GM21528 (cell line): ENCODE measurements around the gene FAM240B.

Experiments used
- ATAC-seq: cut with Tn5 transposase; IDR thresholded peaks from one replicate; pipeline ENCODE4 v1.9.1; 2021; ENCODE audit warnings: mild to moderate bottlenecking, moderate library complexity; ENCODE audit not compliant: unreplicated experiment, low FRiP score

Gene FAM240B

DNA sequence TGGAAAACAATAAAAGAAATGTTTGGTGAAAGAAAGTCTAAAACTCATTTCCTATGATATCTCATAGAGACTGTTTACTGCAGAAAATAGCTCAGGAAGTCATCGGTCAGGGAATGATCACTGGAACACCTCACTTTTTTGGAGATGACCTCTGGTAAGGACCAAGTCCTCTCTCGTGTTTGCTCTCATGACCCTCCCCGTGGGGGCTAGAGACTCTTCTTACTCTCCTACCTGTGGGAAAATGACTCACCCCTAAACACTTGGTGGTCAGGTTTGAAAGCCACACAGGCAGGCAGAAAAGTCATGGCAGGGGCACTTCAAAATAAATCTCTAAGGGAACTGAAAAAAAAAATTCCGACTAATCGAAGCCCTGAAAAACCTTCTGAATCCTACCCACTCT is 48.2 kb downstream of the FAM240B start:
- peak; percentile 48 for ATAC-seq

DNA sequence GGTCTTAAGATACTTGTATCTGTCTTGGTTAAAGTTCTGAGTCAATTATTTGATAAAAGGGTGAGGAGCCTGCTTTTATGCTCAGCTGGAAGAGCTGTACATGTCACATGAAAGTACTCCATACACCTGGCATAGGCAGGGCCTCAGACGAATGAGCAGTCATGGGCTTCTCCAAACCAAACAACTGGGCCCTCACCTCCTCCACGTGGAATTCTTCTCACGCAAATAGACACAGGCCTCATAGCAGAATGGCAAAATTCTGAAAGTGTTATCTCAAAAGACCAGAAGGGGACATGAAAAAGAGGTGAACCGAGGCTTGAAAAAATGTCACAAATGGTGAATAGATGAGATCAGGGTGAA is 48.6 kb downstream of the FAM240B start:
- peak; percentile 3 for ATAC-seq

DNA sequence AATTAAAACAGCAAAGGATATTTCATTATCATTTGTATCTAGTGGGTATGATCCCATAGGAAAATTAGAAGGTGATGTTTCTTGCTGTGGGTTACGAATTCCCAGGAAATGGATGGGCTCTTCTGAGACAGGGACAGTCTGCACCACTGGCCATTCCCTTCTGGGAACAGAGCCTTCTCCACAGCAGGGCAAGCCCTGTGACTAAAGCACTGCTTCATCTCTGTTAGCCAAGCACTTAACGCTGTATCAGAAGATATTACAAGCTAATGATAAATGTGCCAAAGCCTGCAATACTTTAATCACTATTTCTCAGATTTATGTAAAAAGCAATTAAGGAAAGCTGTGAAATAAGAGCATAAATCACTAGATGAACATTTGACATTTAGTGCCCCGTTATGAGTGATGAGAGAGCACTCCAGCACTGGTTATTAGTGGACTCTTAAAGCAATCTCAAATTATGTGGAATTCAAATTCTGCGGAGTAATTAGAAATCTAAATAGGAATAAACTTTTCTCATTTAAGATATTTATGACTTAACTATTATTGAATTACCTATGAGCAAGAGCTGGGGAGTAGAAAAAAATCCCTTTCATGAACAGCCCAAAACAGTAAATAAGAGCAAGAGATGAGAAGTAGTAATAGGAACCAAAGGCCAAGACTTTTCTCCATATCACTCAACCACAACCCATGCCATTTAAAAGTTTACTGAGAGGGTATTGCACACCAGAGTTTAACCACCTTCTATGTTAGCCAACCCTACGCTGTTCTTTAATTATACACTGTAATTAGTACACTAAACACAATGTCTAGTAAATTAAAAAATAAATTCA is 49.2 kb downstream of the FAM240B start:
- no peak for ATAC-seq

DNA sequence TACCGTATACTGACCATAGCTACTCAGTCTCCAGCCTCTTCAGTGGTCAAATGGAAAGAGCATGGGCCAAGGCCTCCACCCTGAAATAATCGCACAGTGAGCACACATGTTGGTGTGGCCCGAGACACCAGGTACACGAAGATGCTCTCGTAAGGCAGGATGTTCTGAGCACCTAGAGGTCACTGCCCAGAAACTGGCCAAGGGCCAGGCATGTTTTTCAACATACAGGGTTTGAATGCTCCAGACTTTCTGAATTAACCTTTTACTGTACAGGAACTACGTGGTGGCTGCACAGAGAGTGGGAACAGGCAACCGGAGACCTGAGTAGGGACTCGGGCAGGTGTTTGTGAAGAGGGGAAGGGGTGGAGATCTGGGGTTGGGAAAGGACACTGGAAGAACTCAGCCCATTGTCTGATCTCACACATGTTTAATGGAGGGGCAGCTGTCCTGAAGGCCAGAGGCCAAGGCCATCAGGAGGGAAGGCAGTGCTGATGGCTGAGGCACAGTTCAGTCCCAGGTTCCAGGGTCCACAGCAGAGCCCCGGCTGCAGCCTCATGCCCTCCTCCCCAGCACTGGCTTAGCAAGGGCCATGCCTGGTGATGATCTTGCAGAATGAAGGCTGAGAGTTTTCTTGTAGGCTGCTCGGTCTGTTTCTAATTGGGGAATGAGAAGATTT is 51.0 kb downstream of the FAM240B start:
- no peak for ATAC-seq

DNA sequence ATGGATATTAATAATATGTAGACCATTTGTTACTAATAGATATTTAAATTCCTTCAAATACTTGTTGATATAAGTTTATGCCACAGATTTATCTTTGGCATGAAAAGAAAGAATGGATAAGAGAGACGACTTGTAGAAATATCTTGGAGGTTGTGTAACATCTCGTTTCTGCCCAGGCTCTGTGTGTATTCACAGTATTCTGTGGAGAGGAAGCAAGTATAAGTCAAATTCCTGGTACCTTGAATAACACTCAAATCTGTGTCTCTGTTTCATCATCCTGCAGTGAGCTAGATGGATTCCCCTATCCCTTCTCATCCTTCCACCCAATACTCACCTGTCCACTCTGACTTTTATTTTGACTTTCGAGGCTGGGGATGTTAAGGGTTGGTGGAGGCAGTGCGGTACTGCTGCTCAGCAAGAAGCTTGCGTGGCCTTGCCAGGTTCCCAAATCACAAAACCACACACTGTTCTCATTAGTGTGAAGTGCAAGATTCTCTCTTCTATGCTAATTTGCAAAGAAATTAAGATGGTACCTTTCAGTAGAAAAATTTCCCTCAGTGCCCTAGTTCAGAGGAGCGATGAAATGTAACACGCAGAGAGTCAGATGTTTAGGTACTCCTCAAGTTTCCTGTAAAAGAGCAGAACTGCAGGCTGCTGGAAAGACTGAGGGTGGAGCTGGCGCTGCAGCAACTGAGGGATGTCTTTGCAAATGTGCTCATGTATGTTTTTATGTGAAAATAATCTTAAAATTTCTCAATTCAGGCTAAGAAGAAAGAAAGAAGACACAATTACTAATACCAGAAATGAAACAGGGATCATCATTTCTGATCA is 57.0 kb downstream of the FAM240B start:
- no peak for ATAC-seq

DNA sequence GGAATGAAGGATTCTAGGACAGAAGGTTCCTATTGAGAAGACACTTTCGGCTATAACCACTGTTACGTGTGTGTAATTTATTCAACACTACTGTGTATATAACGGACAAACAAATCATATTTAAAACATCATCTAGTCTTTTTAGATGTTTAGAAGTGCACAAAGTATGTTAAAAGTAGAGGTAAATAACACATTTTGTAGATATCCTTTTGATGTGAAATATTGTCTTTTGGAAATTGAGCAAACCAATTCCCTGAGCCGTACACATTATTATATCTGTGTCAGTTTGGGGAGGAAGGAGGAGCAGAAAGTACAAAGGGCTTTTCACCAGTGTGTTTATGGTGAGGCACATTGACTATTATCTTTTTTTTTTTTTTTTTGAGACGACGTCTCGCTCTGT is 60.4 kb downstream of the FAM240B start:
- no peak for ATAC-seq

DNA sequence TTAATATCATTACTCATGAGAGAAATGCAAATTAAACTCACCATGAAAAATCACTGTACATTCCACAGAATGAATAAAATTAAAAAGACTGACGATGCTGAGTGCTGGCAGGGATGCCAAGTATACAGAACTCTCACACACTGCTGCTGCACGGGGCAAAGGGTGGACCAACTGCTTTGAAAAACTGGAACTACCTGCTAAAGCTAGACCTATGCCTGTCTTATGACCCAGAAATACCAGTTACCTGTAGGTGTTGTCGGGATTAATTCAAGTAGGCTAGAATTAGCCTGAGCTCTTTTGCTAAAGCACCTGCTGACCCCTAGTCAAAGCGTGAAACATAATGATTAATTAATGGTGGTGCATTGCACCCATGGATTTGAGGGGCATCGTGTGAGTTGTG is 63.0 kb downstream of the FAM240B start:
- ATAC-seq = no peak

DNA sequence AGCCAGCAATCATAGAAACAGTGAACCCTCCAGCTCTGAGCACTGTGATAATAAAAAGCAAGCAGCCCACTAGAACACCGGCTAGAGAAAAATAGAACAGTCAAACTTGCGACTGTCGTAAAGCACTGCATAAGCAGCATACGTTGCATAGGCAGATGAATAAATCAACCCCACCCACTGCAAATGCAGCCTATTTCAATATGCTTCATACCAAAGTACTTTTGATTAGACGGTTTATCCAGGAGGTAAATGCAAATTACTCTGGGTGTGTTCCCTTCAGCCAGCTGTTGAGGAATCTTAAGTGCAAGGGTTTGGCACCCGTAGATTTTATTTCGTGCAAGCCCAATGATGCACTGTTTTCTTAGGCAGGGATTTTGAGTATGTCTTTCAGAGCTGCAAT is 67.4 kb downstream of the FAM240B start:
- ATAC-seq = no peak

DNA sequence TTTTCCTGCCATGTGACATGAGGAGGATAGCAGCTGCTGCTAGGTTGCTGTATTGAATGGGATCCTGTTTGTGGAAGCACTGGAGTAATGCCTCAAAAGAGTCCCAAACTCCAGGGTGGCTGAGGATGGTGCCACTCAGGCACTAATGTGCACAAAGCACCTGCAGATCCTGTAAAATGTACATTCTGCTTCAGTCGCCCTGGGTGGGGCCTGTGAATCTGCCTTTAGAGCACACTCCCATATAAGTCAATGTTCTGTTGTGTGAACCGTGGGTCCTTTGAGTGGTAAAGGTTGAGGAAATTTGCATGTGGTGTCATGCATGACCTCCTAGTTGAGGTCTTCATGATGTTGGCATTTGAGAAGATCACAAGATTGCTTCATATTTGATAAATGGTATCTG is 67.9 kb downstream of the FAM240B start:
- ATAC-seq = no peak

DNA sequence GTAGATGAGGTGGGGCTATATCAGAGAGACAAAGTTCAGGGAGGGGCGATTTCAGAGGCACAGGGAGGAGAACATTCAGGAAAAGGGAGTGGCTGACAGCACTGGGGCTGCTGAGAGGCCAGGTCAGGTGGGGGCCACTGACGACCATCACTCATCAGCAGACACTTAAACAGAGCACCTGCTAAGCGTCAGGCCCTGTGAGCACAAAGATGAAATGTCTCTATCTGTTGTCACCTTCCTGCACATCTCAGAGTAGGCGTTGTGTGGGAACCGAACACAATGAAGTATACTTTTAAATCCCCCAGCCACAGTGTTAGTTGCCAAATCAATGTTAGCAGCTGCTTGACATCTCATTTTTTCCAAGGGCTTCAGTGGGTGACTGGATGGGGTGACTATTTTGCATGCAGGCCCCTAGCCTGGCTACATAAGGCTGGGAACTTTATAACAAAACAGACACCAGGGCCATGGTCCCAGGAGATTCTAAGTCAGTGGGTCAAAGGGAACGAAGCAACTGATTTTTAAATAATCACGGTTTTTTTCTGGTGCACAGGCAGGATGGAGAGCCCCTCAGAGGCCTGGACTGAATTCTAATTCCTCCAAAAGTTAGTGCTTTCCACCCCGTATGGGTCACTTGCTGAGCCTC is 68.4 kb downstream of the FAM240B start:
- no peak for ATAC-seq

DNA sequence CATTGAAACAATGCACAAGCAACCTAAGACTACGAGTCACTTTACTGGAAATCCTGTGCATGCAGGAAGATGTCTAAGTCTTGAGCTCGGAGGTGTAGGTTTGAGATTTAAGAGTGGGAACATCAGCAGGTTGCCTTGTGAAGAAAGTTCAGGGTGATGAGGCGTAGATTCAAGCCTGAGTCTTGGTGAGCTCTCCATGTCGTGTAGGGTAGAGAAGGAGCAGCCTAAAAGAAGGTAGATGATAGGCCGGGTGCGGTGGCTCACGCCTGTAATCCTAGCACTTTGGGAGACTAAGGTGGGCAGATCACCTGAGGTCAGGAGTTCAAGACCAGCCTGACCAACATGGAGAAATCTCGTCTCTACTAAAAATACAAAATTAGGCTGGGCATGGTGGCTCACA is 69.4 kb downstream of the FAM240B start:
- no peak for ATAC-seq

DNA sequence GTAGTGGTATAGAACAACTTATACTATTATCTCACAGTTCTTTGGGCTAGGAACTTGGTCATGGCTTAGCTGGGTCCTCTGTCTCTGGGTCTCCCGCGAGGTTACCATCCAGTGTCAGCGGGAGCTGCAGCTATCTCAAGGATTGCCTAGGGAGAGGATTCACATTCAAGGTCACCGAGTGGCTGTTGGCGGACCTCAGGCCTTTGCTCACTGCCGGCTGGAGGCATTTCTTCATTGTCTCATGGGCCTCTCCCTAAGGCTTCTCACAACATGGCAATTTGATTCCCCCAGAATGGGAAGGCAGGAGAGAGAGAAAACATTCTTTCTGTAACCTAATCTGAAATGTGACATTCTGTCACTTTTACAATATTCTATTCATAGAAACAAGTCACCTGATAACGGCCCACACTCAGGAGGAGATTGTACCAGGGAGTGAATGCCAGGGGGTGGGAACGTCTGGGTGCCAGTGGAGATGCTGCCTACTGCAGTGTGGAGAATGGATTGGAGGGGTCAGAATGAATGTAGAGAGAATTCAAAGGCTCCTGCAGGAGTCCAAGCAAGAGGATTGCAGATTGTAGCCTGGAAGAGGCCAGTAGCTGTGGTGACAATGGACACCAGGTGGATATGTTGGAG is 70.1 kb downstream of the FAM240B start:
- ATAC-seq = no peak

DNA sequence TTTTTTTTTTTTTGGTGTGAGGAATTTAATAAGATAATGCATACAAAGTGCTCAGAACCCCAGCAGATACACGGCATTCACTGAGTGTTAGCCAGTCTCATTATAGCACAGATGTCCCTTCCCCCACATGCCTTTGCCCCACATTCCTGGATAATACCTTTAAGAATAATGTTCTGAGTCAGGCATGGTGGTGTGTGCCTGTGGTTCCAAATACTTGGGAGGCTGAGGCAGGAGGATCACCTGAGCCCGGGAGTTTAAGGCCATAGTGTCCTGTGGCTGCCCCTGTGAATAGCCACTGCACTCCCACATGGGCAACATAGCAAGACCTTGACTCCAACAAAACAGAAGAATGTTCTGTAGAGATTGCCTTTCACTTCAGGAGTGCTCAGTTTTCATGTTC is 75.3 kb downstream of the FAM240B start:
- ATAC-seq = no peak
